NCI-H1436 treated with DMSO at 0.1 percent for 48 hours (cell line): Measurements from ENCODE around the gene SLC47A1.
"Not testable (repeated sequence)": the region's sequence is repeated elsewhere in the genome, so short reads cannot be mapped to it uniquely, and the experiment has no call there.

Experiments used
- DNase-seq: peaks from one replicate; lab custom pipeline; 2025; lab: John Stamatoyannopoulos, UW

Gene SLC47A1

GRCh38 chr17:19523690-19524089 is 10.0 kb upstream of the SLC47A1 start:
- DNase-seq = no peak

- not testable (repeated sequence) for DNase-seq
Observed at GRCh38 chr17:19526950-19527349, 6.7 kb upstream of the SLC47A1 start.

GRCh38 chr17:19531780-19532501 is 1.7 kb upstream of the SLC47A1 start:
- DNase-seq = no peak

- DNase-seq = no peak
Observed at GRCh38 chr17:19533036-19533717, 477 bp upstream of the SLC47A1 start.

- no peak for DNase-seq
Observed at GRCh38 chr17:19534562-19535149, 1.0 kb downstream of the SLC47A1 start.

GRCh38 chr17:19537111-19537510 is 3.5 kb downstream of the SLC47A1 start:
- no peak for DNase-seq

GRCh38 chr17:19538095-19539039 is 4.7 kb downstream of the SLC47A1 start:
- no peak for DNase-seq

GRCh38 chr17:19539040-19539399 is 5.4 kb downstream of the SLC47A1 start:
- DNase-seq = no peak

GRCh38 chr17:19539841-19540311 is 6.2 kb downstream of the SLC47A1 start:
- DNase-seq = no peak

- no peak for DNase-seq
Observed at GRCh38 chr17:19540706-19541370, 7.2 kb downstream of the SLC47A1 start.

- no peak for DNase-seq
Observed at GRCh38 chr17:19541445-19541844, 7.8 kb downstream of the SLC47A1 start.

GRCh38 chr17:19542247-19542646 is 8.6 kb downstream of the SLC47A1 start:
- no peak for DNase-seq

- no peak for DNase-seq
Observed at GRCh38 chr17:19544366-19544765, 10.7 kb downstream of the SLC47A1 start.

GRCh38 chr17:19546289-19547065 is 12.8 kb downstream of the SLC47A1 start:
- DNase-seq = no peak

GRCh38 chr17:19549746-19550623 is 16.3 kb downstream of the SLC47A1 start:
- no peak for DNase-seq

GRCh38 chr17:19551165-19551564 is 17.5 kb downstream of the SLC47A1 start:
- DNase-seq = no peak

- DNase-seq = no peak
Observed at GRCh38 chr17:19551591-19552148, 18.0 kb downstream of the SLC47A1 start.

GRCh38 chr17:19553036-19553435 is 19.4 kb downstream of the SLC47A1 start:
- DNase-seq = no peak

- no peak for DNase-seq
Observed at GRCh38 chr17:19554393-19554792, 20.7 kb downstream of the SLC47A1 start.
